Testis (tissue), 2 donors: Measurements from ENCODE around the gene PLSCR4.

Experiments used
- CTCF ChIP-seq, 3 experiments: fragments of 450-650 bp in 2 of 3; fragments of 200-600 bp in 1 of 3; sonication (generic) in 1 of 3; IDR thresholded peaks; one replicate each; pipeline ENCODE4 v1.5.1; 2016 to 2019; ENCODE audit warnings: antibody characterized with exemption in 3 of 3, mild to moderate bottlenecking in 2 of 3, moderate library complexity in 1 of 3
- POLR2A ChIP-seq: fragments of 450-650 bp; IDR thresholded peaks from one replicate; pipeline ENCODE4 v1.6.1; 2017; ENCODE audit warnings: antibody characterized with exemption, mild to moderate bottlenecking, moderate library complexity

GRCh38 chr3:146249921-146250320, 984 bp downstream of the PLSCR4 start:
- TF ChIP-seq CTCF (IDR thresholded peaks at IDR 0.05) (no peak), POLR2A (no peak)
